Tibial nerve (tissue), 4 donors: ENCODE results near the gene RIMS4.

Experiments
- EP300 ChIP-seq, 2 donors: sonication (generic); formaldehyde crosslinking; IDR thresholded peaks; one replicate each; pipeline ENCODE4 v1.6.1; 2017; ENCODE audit warnings: antibody characterized with exemption in 2 of 2, mild to moderate bottlenecking in 1 of 2
- POLR2A ChIP-seq, 2 donors: fragments of 450-650 bp; IDR thresholded peaks; one replicate each; pipeline ENCODE4 v1.6.1; 2017; ENCODE audit warnings: antibody characterized with exemption in 2 of 2, mild to moderate bottlenecking in 2 of 2, moderate library complexity in 2 of 2
- TF ChIP-seq, protein P1 (sequence below), 5 experiments: fragments of 200-600 bp in 3 of 5; fragments of 450-650 bp in 2 of 5; sonication (generic) in 3 of 5; IDR thresholded peaks; one replicate each; pipeline ENCODE4 v1.5.1; 2016 to 2019; ENCODE audit warnings: antibody characterized with exemption in 5 of 5, mild to moderate bottlenecking in 3 of 5, moderate library complexity in 2 of 5

DNA sequence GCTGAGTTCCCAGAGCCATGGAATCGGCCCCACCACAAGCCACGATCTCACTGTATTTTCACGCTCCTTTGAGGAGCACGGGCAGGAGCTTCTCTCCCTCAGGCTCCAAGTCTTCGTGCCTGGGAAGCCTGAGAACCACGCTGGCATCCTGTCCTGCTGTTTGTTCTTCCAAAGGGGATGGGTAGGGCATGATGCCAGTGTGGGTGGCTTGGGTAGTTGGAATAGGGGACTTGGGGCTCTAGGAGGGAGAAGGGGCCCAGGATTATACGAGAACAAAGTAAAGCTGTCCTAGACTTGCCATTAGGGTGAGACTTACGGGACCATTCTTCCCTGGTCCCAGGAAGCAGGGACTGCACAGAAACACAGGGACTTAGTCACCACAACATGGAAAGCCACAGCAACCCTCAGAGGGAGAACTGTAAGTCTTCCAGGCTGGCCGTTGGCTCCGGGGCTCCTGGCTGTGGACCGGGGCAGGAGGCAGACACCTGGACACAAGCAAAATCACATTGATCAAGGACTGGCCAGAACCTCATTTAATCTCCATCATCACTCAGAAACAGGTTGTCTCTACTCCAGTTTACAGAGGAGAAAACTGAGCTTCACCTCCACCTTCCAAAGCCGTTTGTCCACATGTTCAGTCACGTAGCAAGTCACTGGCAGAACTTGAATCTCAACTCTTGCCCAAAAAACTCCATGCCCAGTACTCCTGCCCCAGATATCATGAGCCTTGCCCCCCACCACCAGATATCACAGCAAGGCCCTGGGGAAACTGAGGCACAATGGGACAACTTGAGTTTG is 93.8 kb downstream of the RIMS4 start:
- TF ChIP-seq, protein P1, sequence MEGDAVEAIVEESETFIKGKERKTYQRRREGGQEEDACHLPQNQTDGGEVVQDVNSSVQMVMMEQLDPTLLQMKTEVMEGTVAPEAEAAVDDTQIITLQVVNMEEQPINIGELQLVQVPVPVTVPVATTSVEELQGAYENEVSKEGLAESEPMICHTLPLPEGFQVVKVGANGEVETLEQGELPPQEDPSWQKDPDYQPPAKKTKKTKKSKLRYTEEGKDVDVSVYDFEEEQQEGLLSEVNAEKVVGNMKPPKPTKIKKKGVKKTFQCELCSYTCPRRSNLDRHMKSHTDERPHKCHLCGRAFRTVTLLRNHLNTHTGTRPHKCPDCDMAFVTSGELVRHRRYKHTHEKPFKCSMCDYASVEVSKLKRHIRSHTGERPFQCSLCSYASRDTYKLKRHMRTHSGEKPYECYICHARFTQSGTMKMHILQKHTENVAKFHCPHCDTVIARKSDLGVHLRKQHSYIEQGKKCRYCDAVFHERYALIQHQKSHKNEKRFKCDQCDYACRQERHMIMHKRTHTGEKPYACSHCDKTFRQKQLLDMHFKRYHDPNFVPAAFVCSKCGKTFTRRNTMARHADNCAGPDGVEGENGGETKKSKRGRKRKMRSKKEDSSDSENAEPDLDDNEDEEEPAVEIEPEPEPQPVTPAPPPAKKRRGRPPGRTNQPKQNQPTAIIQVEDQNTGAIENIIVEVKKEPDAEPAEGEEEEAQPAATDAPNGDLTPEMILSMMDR (IDR thresholded peaks at IDR 0.05) = no peak
- TF ChIP-seq POLR2A (IDR thresholded peaks at IDR 0.05) (no peak), EP300 (IDR thresholded peaks at IDR 0.05) (no peak)
